Ovary (tissue), 9 donors: ENCODE results near the gene EIF2D. TPM values are rescaled to one million over a fixed set of nuclear protein-coding genes. Genes with fewer than 3 reads are reported as not detected.

Source experiments
- DNase-seq, 5 donors: peaks; one replicate each; pipeline ENCODE4 v3.0.0-alpha.2; 2019 to 2020
- H3K27ac ChIP-seq, 2 donors: fragments of 200-600 bp; one replicate each; pipeline versions ENCODE4 v1.5.1 to v1.8.0; 2019 to 2022
- H3K27me3 ChIP-seq: fragments of 200-600 bp; one replicate; pipeline ENCODE4 v1.8.0; 2022
- H3K36me3 ChIP-seq: fragments of 200-600 bp; sonication (generic); one replicate; pipeline ENCODE4 v1.5.1; 2019
- H3K4me1 ChIP-seq: one replicate; pipeline ENCODE4 v1.8.1; 2013; ENCODE audit warnings: mild to moderate bottlenecking, moderate library complexity; ENCODE audit not compliant: insufficient read depth
- H3K4me3 ChIP-seq: fragments of 200-600 bp; sonication (generic); one replicate; pipeline ENCODE4 v1.5.1; 2017
- H3K9me3 ChIP-seq, 2 donors: fragments of 200-600 bp in 1 of 2; sonication (generic) in 1 of 2; one replicate each; pipeline versions ENCODE4 v1.5.1 to v1.8.1; 2013 to 2019; ENCODE audit warnings: mild to moderate bottlenecking in 1 of 2, moderate library complexity in 1 of 2
- CTCF ChIP-seq, 3 donors: fragments of 450-650 bp in 2 of 3; fragments of 200-600 bp in 1 of 3; IDR thresholded peaks; one replicate each; pipeline versions ENCODE4 v1.5.1 to v1.8.0; 2016 to 2022; ENCODE audit warnings: antibody characterized with exemption in 3 of 3, mild to moderate bottlenecking in 1 of 3
- EP300 ChIP-seq: sonication (generic); formaldehyde crosslinking; IDR thresholded peaks from one replicate; pipeline ENCODE4 v1.6.1; 2017; ENCODE audit warnings: antibody characterized with exemption
- POLR2A ChIP-seq: fragments of 450-650 bp; IDR thresholded peaks from one replicate; pipeline ENCODE4 v1.6.1; 2017; ENCODE audit warnings: antibody characterized with exemption, mild to moderate bottlenecking, moderate library complexity
- WGBS, 3 donors: extraction: QIAGEN DNeasy Blood & Tissue Kit in 1 of 3; methylation state at CpG; one replicate each; pipeline versions ENCODE4 v1.1.5 to v1.1.7; 2013 to 2017; 5-methylcytosine and 5-hydroxymethylcytosine counted together
- intact Hi-C, 4 donors: fragments of 100-400 bp; cut with DNase I; formaldehyde crosslinking; loops; one replicate each; pipeline versions ENCODE4 v1.11.0 to v1.15.1; 2022 to 2023
- polyA plus RNA-seq, 2 donors: library from polyadenylated mRNA; stranded (reverse); fragments of 200-250 nt in 1 of 2; fragments of 350-450 nt in 1 of 2; fragmentation: Illumina TruSeq in 1 of 2; extraction: RNeasy Lipid Tissue Mini Kit (QIAGEN cat#74804) in 1 of 2; gene quantifications; one replicate each; pipeline ENCODE4 v1.2.3, GENCODE V29; 2013 to 2014
- total RNA-seq, 7 donors: library from RNA; depleted of rRNA in 2 of 7; stranded (reverse); fragments of >200 nt in 2 of 7; fragmentation: NEBNext Ultra II Directional in 3 of 7; extraction: Animal tissue kit (Norgen Biotek cat#: 25700) in 3 of 7; gene quantifications; one replicate each; pipeline versions ENCODE4 v1.1.0 to v1.2.4, GENCODE V29; 2016 to 2023
- donor health status: DM: no; HTN: no; CAD: no; lungs with moderate emphysema.
- donor health status: DM: no; HTN: no; CAD: no.
- donor health status: Bipolar disorder and iron deficiency.
- donor health status: DM: yes; HTN: yes; CAD: no.
- donor health status: DM: no; HTN: no; CAD: no.
- donor health status: DM: yes; HTN: yes; CAD: no.

The EIF2D gene
- total and polyA plus RNA-seq, 9 donors = 46.4 to 90.0 (median 61.0) TPM

GRCh38 chr1:206651014-206651413, 38.7 kb upstream of the EIF2D start:
- H3K27me3 ChIP-seq = no peaks in the 10 kb centered on the region
- peaks cover 1% of the 10 kb centered on the region for H3K4me1 ChIP-seq
- TF ChIP-seq EP300 (no peak), CTCF (IDR thresholded peaks at IDR 0.05) (no peak), POLR2A (no peak)
- no peak overlapping the region for H3K27ac ChIP-seq
- H3K4me3 ChIP-seq = no peak overlapping the region
- H3K9me3 ChIP-seq = no peaks in the 10 kb centered on the region
- H3K36me3 ChIP-seq = no peaks in the 10 kb centered on the region
- intact Hi-C loops = no loop called here
- WGBS, 3 donors = 94 to 95% (median 95%) methylated on average over 3 of the region's 3 CpGs
- DNase-seq = no peak

GRCh38 chr1:206649261-206649921, 37.1 kb upstream of the EIF2D start:
- WGBS, 3 donors = 89 to 94% (median 92%) methylated on average over 5 of the region's 5 CpGs
- no peak overlapping the region for H3K27ac ChIP-seq

GRCh38 chr1:206647224-206647623, 35.0 kb upstream of the EIF2D start:
- Histone ChIP-seq H3K4me3 (no peak overlapping the region), H3K27me3 (no peaks in the 10 kb centered on the region), H3K4me1 (no peaks in the 10 kb centered on the region), H3K9me3 (no peaks in the 10 kb centered on the region), H3K27ac (no peak overlapping the region), H3K36me3 (no peaks in the 10 kb centered on the region)
- intact Hi-C loops = no loop called here
- TF ChIP-seq EP300 (no peak), POLR2A (no peak), CTCF (IDR thresholded peaks at IDR 0.05) (no peak)
- no peak for DNase-seq

More at GRCh38 chr1:206649261-206649921, 37.1 kb upstream of the EIF2D start:
- DNase-seq = no peak
- Histone ChIP-seq H3K27me3 (no peaks in the 10 kb centered on the region), H3K4me3 (no peak overlapping the region), H3K4me1 (no peaks in the 10 kb centered on the region), H3K9me3 (no peaks in the 10 kb centered on the region), H3K36me3 (no peaks in the 10 kb centered on the region)
- intact Hi-C loops = no loop called here
- TF ChIP-seq POLR2A (no peak), CTCF (IDR thresholded peaks at IDR 0.05) (no peak), EP300 (no peak)

- WGBS, 3 donors = 73 to 79% (median 74%) methylated on average over 1 of the region's 1 CpG
- H3K9me3 ChIP-seq = no peaks in the 10 kb centered on the region
- no peaks in the 10 kb centered on the region for H3K4me1 ChIP-seq
- no peaks in the 10 kb centered on the region for H3K36me3 ChIP-seq
- H3K27me3 ChIP-seq = no peaks in the 10 kb centered on the region
- intact Hi-C loops = no loop called here
- TF ChIP-seq POLR2A (no peak), CTCF (IDR thresholded peaks at IDR 0.05) (no peak), EP300 (no peak)
- no peak for DNase-seq
- no peak overlapping the region for H3K27ac ChIP-seq
- no peak overlapping the region for H3K4me3 ChIP-seq
These were observed 34.2 kb upstream of the EIF2D start for GRCh38 chr1:206646504-206646903.
